HepG2 (cell line): ENCODE data around the gene TIAM2. TPM values are rescaled to one million over a fixed set of nuclear protein-coding genes. Genes with fewer than 3 reads are reported as not detected.

ENCODE experiments used
- ATAC-seq: fragments of 200-7000 bp; cut with Tn5 transposase; 3 replicates; pipeline ENCODE4 v1.9.1; 2020; ENCODE audit warnings: mild to moderate bottlenecking, moderate library complexity
- BruUV-seq: library from RNA; stranded (reverse); fragments of 400-500 nt; replicated peaks from 2 replicates; lab custom pipeline; 2021; lab: Mats Ljungman, UMichigan
- CTCF ChIA-PET: fragments of 300-600 bp; formaldehyde crosslinking; extraction: SDS; loops from one replicate; lab custom pipeline; 2021; ENCODE audit warnings: low total read pairs, inconsistent platforms, low intra/inter-chr PET ratio; lab: Yijun Ruan, JAX
- POLR2A ChIA-PET: fragments of 350-600 bp; sonication (Branson Sonifier 250); formaldehyde crosslinking; loops from one replicate; lab custom pipeline; 2020; ENCODE audit warnings: antibody characterized with exemption, inconsistent platforms; lab: Yijun Ruan, JAX
- DNase-seq: peaks from one replicate; pipeline ENCODE4 v3.0.0-alpha.2; 2015; ENCODE audit warnings: low spot score
- FAIRE-seq: peaks from 3 replicates; lab custom pipeline; 2011; peaks lifted over from hg19 to GRCh38; lab: Jason Lieb, UNC
- H2AFZ ChIP-seq: one replicate; pipeline ENCODE4 v1.6.1; 2011; ENCODE audit warnings: low read length, inconsistent platforms
- H3K27ac ChIP-seq: fragments of 300-600 bp; 3 replicates; pipeline ENCODE4 v1.8.0; 2011; ENCODE audit warnings: mixed run types, mild to moderate bottlenecking, mixed read lengths, low read length, inconsistent platforms; ENCODE audit not compliant: insufficient read depth; ENCODE audit errors: extremely low read length
- H3K27me3 ChIP-seq, 2 experiments: fragments of 200-600 bp in 1 of 2; 2 replicates in 1 of 2; 3 replicates in 1 of 2; pipeline versions ENCODE4 v1.6.0 to v1.8.0; 2011; ENCODE audit warnings: low read length in 2 of 2, mild to moderate bottlenecking in 2 of 2, moderate library complexity in 2 of 2, inconsistent platforms in 1 of 2; ENCODE audit not compliant: insufficient read depth in 2 of 2, control insufficient read depth in 1 of 2
- H3K36me3 ChIP-seq, 2 experiments: fragments of 200-600 bp in 1 of 2; replicated peaks in 1 of 2; 2 replicates in 1 of 2; 3 replicates in 1 of 2; pipeline versions ENCODE4 v1.5.1 to v1.8.0; 2011; ENCODE audit warnings: low read length in 2 of 2, inconsistent platforms in 1 of 2; ENCODE audit not compliant: insufficient read depth in 2 of 2, control insufficient read depth in 1 of 2
- H3K4me1 ChIP-seq: 2 replicates; pipeline ENCODE4 v1.5.1; 2012; ENCODE audit warnings: low read length, inconsistent platforms; ENCODE audit not compliant: insufficient read depth
- H3K4me2 ChIP-seq: 2 replicates; pipeline ENCODE4 v1.6.0; 2011; ENCODE audit warnings: low read depth, low read length, inconsistent platforms
- H3K4me3 ChIP-seq, 3 experiments: fragments of 200-600 bp in 1 of 3; sonication (generic), shearing (Covaris generic) in 1 of 3; replicated peaks in 1 of 3; 2 replicates each; pipeline ENCODE4 v1.5.1; 2011 to 2016; ENCODE audit warnings: low read length in 3 of 3, inconsistent platforms in 2 of 3, low read depth in 2 of 3, mild to moderate bottlenecking in 2 of 3, control low read depth in 1 of 3, mixed read lengths in 1 of 3; ENCODE audit not compliant: insufficient read depth in 1 of 3
- H3K79me2 ChIP-seq: one replicate; pipeline ENCODE4 v1.6.1; 2011; ENCODE audit warnings: low read length, inconsistent platforms; ENCODE audit not compliant: insufficient read depth
- H3K9ac ChIP-seq: 2 replicates; pipeline ENCODE4 v1.6.0; 2011; ENCODE audit warnings: mild to moderate bottlenecking, low read depth, low read length, inconsistent platforms; ENCODE audit not compliant: insufficient read depth
- H3K9me3 ChIP-seq: 2 replicates; pipeline ENCODE4 v1.5.1; 2012; ENCODE audit warnings: mild to moderate bottlenecking, low read length
- H4K20me1 ChIP-seq: 2 replicates; pipeline ENCODE4 v1.6.0; 2011; ENCODE audit warnings: inconsistent platforms, mild to moderate bottlenecking, low read length, moderate library complexity; ENCODE audit not compliant: insufficient read depth
- MYNN ChIP-seq: sonication (generic); formaldehyde crosslinking; IDR thresholded peaks from 2 replicates; pipeline ENCODE4 v1.4.0; 2020; ENCODE audit warnings: mild to moderate bottlenecking, low read depth, missing genetic modification reagents
- ZFP90 ChIP-seq: sonication (generic); formaldehyde crosslinking; IDR thresholded peaks from 2 replicates; pipeline ENCODE4 v1.8.0; 2022; ENCODE audit warnings: missing genetic modification reagents, mild to moderate bottlenecking, inconsistent platforms, borderline replicate concordance
- WGBS: methylation state at CpG from one replicate; pipeline ENCODE4 v1.1.6; 2017; ENCODE audit warnings: low lambda C conversion rate; 5-methylcytosine and 5-hydroxymethylcytosine counted together
- in situ Hi-C: cut with HindIII; loops from 2 replicates; pipeline ENCODE4 v1.10.0; 2017; ENCODE audit warnings: low pct_unique_long_range_greater_than_20kb; ENCODE audit not compliant: extremely low pct_ligation_motif_present
- intact Hi-C: fragments of 100-400 bp; cut with micrococcal nuclease; formaldehyde crosslinking; loops from one replicate; pipeline ENCODE4 v1.10.0; 2022; ENCODE audit not compliant: unreplicated experiment
- polyA plus RNA-seq, 8 experiments: library from polyadenylated mRNA; depleted of rRNA in 3 of 8; stranded (reverse) in 7 of 8; unstranded in 1 of 8; fragments of >200 nt; fragmentation: Illumina TruSeq in 4 of 8; extraction: Trizol in 4 of 8; gene quantifications; 2 replicates each; pipeline versions ENCODE4 v1.2.1 to v1.2.3, GENCODE V29; 2011 to 2016; ENCODE audit warnings: low read depth in 4 of 8, missing spikeins in 1 of 8, mixed read lengths in 1 of 8; ENCODE audit not compliant: insufficient read depth in 1 of 8
- total RNA-seq, 5 experiments: library from RNA; depleted of rRNA; stranded (reverse); fragments of >200 nt; fragmentation: Illumina TruSeq; extraction: Trizol; gene quantifications; 2 replicates each; pipeline ENCODE4 v1.2.3, GENCODE V29; 2016; ENCODE audit warnings: low read depth in 1 of 5
- TF ChIP-seq, protein P1 (sequence below): sonication (generic); formaldehyde crosslinking; IDR thresholded peaks from 2 replicates; pipeline ENCODE4 v1.4.0; 2020; ENCODE audit warnings: missing genetic modification reagents
- TF ChIP-seq, protein P2 (sequence below): sonication (generic); formaldehyde crosslinking; conservative IDR thresholded peaks from 2 replicates; pipeline ENCODE4 v1.4.0; 2020; ENCODE audit warnings: mild to moderate bottlenecking, missing genetic modification reagents, moderate library complexity

Gene TIAM2
- total and polyA plus RNA-seq, 2 of the 13 experiments (the other 11 are each of a cell fraction or from before 2014, with no cell fraction given) = 4.1 to 4.5 TPM

DNA sequence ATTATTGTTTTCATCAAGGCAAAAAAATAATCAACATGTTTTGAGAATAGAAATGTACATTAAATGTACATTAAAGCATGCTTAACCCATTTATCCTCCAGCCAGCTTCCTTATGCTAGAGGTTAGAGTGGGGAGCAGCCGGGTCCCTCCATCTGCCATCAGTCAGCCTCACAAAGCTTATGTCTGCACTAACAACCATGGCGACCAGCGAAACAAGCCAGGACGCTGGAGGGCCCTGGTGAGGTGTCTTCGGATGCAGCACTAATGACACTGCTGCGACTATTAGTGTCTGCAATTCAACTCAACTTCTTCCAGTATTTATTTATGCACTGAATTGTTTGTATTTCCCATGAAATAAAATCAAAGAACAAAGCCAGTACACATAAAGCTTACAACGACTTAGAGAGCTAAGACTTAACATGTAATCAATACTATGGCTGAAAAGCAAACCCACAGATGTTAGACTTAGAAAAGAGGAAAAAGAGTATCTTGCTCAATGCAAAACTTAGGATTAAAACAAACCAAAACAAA is 275.5 kb downstream of the TIAM2 start:
- Histone ChIP-seq H2AFZ (no peak overlapping the region), H3K4me3 (no peak overlapping the region), H3K9ac (no peak overlapping the region), H3K4me2 (no peak overlapping the region), H3K79me2 (no peaks in the 10 kb centered on the region), H3K36me3 (peaks cover 34 to 75% of the 10 kb centered on the region in 2 experiments), H3K9me3 (no peaks in the 10 kb centered on the region), H3K27me3 (no peaks in the 10 kb centered on the region), H3K27ac (no peak overlapping the region), H3K4me1 (0 out of 2 replicates have a peak, but pooled peaks cover 7% of the 10 kb centered on the region), H4K20me1 (no peaks in the 10 kb centered on the region; the same call in 1 of the 2 replicates)
- FAIRE-seq = no peak
- no peak for ATAC-seq
- intact Hi-C loops = no loop called here
- in situ Hi-C loops = no loop called here
- no TSS peak for BruUV-seq
- no peak for DNase-seq
- 91% methylated on average over 7 of the region's 7 CpGs for WGBS
- ChIA-PET POLR2A (no interaction called here), CTCF (no interaction called here)
- TF ChIP-seq ZFP90 = no peak
- TF ChIP-seq, protein P1, sequence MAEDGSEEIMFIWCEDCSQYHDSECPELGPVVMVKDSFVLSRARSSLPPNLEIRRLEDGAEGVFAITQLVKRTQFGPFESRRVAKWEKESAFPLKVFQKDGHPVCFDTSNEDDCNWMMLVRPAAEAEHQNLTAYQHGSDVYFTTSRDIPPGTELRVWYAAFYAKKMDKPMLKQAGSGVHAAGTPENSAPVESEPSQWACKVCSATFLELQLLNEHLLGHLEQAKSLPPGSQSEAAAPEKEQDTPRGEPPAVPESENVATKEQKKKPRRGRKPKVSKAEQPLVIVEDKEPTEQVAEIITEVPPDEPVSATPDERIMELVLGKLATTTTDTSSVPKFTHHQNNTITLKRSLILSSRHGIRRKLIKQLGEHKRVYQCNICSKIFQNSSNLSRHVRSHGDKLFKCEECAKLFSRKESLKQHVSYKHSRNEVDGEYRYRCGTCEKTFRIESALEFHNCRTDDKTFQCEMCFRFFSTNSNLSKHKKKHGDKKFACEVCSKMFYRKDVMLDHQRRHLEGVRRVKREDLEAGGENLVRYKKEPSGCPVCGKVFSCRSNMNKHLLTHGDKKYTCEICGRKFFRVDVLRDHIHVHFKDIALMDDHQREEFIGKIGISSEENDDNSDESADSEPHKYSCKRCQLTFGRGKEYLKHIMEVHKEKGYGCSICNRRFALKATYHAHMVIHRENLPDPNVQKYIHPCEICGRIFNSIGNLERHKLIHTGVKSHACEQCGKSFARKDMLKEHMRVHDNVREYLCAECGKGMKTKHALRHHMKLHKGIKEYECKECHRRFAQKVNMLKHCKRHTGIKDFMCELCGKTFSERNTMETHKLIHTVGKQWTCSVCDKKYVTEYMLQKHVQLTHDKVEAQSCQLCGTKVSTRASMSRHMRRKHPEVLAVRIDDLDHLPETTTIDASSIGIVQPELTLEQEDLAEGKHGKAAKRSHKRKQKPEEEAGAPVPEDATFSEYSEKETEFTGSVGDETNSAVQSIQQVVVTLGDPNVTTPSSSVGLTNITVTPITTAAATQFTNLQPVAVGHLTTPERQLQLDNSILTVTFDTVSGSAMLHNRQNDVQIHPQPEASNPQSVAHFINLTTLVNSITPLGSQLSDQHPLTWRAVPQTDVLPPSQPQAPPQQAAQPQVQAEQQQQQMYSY (CRISPR knock-in tag) = no peak
- TF ChIP-seq, protein P2, sequence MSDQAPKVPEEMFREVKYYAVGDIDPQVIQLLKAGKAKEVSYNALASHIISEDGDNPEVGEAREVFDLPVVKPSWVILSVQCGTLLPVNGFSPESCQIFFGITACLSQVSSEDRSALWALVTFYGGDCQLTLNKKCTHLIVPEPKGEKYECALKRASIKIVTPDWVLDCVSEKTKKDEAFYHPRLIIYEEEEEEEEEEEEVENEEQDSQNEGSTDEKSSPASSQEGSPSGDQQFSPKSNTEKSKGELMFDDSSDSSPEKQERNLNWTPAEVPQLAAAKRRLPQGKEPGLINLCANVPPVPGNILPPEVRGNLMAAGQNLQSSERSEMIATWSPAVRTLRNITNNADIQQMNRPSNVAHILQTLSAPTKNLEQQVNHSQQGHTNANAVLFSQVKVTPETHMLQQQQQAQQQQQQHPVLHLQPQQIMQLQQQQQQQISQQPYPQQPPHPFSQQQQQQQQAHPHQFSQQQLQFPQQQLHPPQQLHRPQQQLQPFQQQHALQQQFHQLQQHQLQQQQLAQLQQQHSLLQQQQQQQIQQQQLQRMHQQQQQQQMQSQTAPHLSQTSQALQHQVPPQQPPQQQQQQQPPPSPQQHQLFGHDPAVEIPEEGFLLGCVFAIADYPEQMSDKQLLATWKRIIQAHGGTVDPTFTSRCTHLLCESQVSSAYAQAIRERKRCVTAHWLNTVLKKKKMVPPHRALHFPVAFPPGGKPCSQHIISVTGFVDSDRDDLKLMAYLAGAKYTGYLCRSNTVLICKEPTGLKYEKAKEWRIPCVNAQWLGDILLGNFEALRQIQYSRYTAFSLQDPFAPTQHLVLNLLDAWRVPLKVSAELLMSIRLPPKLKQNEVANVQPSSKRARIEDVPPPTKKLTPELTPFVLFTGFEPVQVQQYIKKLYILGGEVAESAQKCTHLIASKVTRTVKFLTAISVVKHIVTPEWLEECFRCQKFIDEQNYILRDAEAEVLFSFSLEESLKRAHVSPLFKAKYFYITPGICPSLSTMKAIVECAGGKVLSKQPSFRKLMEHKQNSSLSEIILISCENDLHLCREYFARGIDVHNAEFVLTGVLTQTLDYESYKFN (CRISPR knock-in tag) = no peak
- TF ChIP-seq MYNN (CRISPR knock-in tag) = no peak
